Upper lobe of left lung (tissue), 4 donors: Measurements from ENCODE around the gene CD83.
"Not testable (repeated sequence)": the region's sequence is repeated elsewhere in the genome, so short reads cannot be mapped to it uniquely, and the experiment has no call there.

Experiments
- CTCF ChIP-seq, 6 experiments: fragments of 450-650 bp in 4 of 6; fragments of 200-600 bp in 2 of 6; sonication (generic) in 2 of 6; IDR thresholded peaks; one replicate each; pipeline ENCODE4 v1.5.1; 2016 to 2019; ENCODE audit warnings: antibody characterized with exemption in 6 of 6
- POLR2A ChIP-seq, 4 donors: fragments of 450-650 bp; IDR thresholded peaks; one replicate each; pipeline ENCODE4 v1.5.1; 2016 to 2017; ENCODE audit warnings: antibody characterized with exemption in 4 of 4, mild to moderate bottlenecking in 2 of 4
- POLR2AphosphoS5 ChIP-seq, 2 donors: sonication (generic); formaldehyde crosslinking; IDR thresholded peaks; one replicate each; pipeline ENCODE4 v1.5.1; 2017; ENCODE audit warnings: antibody characterized with exemption in 2 of 2

DNA sequence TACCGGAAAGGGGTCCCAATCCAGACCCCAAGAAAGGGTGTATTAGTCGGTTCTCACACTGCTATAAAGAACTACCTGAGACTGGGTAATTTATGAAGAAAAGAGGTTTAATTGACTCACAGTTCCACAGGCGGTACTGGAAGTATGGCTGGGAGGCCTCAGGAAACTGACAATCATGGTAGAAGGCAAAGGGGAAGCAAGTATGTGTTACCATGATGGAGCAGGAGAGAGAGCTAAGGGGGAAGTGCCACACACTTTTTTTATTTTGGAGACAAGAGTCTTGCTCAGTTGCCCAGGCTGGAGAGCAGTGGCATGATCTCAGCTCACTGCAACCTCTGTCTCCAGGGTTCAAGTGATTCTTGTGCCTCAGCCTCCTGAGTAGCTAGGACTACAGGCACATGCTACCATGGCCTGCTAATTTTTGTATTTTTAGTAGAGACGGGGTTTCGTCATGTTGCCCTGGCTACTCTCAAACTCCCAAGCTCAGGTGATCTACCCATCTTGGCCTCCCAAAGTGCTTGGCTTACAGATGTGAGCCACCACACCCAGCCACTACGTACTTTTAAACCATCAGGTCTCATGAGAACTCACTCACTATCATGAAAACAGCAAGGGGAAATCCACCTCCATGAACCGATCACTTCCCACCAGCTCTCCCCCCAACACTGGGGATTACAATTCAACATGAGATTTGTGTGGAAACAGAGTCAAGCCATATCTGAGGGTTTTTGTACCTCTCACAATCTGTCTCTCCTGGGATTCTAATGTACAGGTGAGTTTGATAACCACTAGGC is 43.8 kb upstream of the CD83 start:
- TF ChIP-seq CTCF, POLR2A, POLR2AphosphoS5 (IDR thresholded peaks at IDR 0.05): not testable (repeated sequence)
